Testis (tissue), 2 donors: ENCODE data around the gene DNAH6.

Experiments used
- CTCF ChIP-seq, 3 experiments: fragments of 450-650 bp in 2 of 3; fragments of 200-600 bp in 1 of 3; sonication (generic) in 1 of 3; IDR thresholded peaks; one replicate each; pipeline ENCODE4 v1.5.1; 2016 to 2019; ENCODE audit warnings: antibody characterized with exemption in 3 of 3, mild to moderate bottlenecking in 2 of 3, moderate library complexity in 1 of 3
- POLR2A ChIP-seq: fragments of 450-650 bp; IDR thresholded peaks from one replicate; pipeline ENCODE4 v1.6.1; 2017; ENCODE audit warnings: antibody characterized with exemption, mild to moderate bottlenecking, moderate library complexity

- TF ChIP-seq CTCF (IDR thresholded peaks at IDR 0.05) (no peak), POLR2A (no peak)
Observed at GRCh38 chr2:84741182-84741822, 225.0 kb downstream of the DNAH6 start.
